H1 (cell line): ENCODE results near the gene DCP1A.

Source experiments
- CTCF ChIP-seq, 3 experiments: IDR thresholded peaks; 1 replicate in 2 of 3; 2 replicates in 1 of 3; pipeline versions ENCODE4 v1.5.1 to v1.6.1; 2011; ENCODE audit warnings: low read length in 3 of 3, mild to moderate bottlenecking in 3 of 3, inconsistent platforms in 2 of 3, low read depth in 1 of 3, moderate library complexity in 1 of 3; ENCODE audit not compliant: insufficient read depth in 1 of 3; ENCODE audit errors: control extremely low read depth in 1 of 3
- EP300 ChIP-seq, 2 experiments: IDR thresholded peaks; 1 replicate in 1 of 2; 2 replicates in 1 of 2; pipeline ENCODE4 v1.6.1; 2011 to 2012; ENCODE audit warnings: low read depth in 2 of 2, low read length in 2 of 2, mild to moderate bottlenecking in 2 of 2, borderline replicate concordance in 1 of 2, inconsistent platforms in 1 of 2, moderate library complexity in 1 of 2
- SP4 ChIP-seq: IDR thresholded peaks from 2 replicates; pipeline ENCODE4 v1.6.1; 2012; ENCODE audit warnings: low read length, inconsistent platforms
- TF ChIP-seq, protein P1 (sequence below): IDR thresholded peaks from 2 replicates; pipeline ENCODE4 v1.6.1; 2011; ENCODE audit warnings: low read depth, mild to moderate bottlenecking, low read length; ENCODE audit not compliant: insufficient read depth

DNA sequence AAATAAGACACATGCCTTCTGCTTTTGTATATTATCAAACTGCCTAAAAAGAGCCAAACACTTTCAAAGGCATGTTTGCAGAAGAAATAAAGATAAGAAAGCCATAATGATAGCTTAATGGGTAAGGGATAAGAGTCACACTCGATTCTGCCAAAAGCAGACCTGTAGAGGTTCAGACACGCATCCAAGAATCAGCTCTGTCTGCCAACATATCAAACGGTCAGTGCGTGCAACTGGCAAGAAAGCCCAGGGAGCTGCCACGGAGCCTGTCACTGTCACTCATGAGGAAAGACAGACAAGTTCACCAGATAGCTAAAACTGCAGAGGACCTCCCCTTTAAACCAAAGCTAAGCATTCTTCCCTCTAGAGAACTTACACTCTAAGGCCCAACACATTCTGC is 23.2 kb downstream of the DCP1A start:
- TF ChIP-seq CTCF (IDR thresholded peaks at IDR 0.05; ENCODE audit: control extremely low read depth in 1 of 3, insufficient read depth in 1 of 3, low read depth in 1 of 3, low read length in 3 of 3): no peak
- TF ChIP-seq, protein P1, sequence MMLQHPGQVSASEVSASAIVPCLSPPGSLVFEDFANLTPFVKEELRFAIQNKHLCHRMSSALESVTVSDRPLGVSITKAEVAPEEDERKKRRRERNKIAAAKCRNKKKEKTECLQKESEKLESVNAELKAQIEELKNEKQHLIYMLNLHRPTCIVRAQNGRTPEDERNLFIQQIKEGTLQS: no peak
- no peak for TF ChIP-seq EP300 (IDR thresholded peaks at IDR 0.05; ENCODE audit: borderline replicate concordance in 1 of 2, low read depth in 2 of 2, low read length in 2 of 2)
- no peak for TF ChIP-seq SP4
